GM12874 (cell line): ENCODE measurements around the gene YAF2.

ENCODE experiments used
- CTCF ChIP-seq: IDR thresholded peaks from 2 replicates; pipeline ENCODE4 v1.5.1; 2011; ENCODE audit warnings: low read depth, mild to moderate bottlenecking, control low read depth, low read length, moderate library complexity; ENCODE audit not compliant: insufficient read depth

Gene YAF2

GRCh38 chr12:42281844-42282243, 43.8 kb upstream of the YAF2 start:
- no peak for TF ChIP-seq CTCF

- no peak for TF ChIP-seq CTCF
Measured at GRCh38 chr12:42281278-42281677, 43.2 kb upstream of the YAF2 start.

GRCh38 chr12:42278128-42278510, 40.1 kb upstream of the YAF2 start:
- TF ChIP-seq CTCF: no peak

- TF ChIP-seq CTCF: no peak
Measured at GRCh38 chr12:42277396-42278127, 39.5 kb upstream of the YAF2 start.

- no peak for TF ChIP-seq CTCF
Measured at GRCh38 chr12:42275499-42275898, 37.5 kb upstream of the YAF2 start.

GRCh38 chr12:42273706-42274105, 35.7 kb upstream of the YAF2 start:
- no peak for TF ChIP-seq CTCF

- TF ChIP-seq CTCF: no peak
Measured at GRCh38 chr12:42270596-42270995, 32.5 kb upstream of the YAF2 start.
